K562 (cell line): ENCODE data around the gene SKAP1. TPM values are rescaled to one million over a fixed set of nuclear protein-coding genes. Genes with fewer than 3 reads are reported as not detected.
A peak's percentile ranks its signal among the peaks of the same experiment; 100 is the strongest.

Source experiments
- FOXM1 ChIP-seq, 2 experiments: fragments of 450-650 bp in 1 of 2; sonication (generic) in 1 of 2; formaldehyde crosslinking in 1 of 2; IDR thresholded peaks; 2 replicates each; pipeline versions ENCODE4 v1.6.1 to v1.9.0; 2017 to 2022; ENCODE audit warnings: low read depth in 2 of 2, mild to moderate bottlenecking in 2 of 2, missing genetic modification reagents in 1 of 2, moderate library complexity in 1 of 2
- MAFF ChIP-seq: IDR thresholded peaks from 2 replicates; pipeline ENCODE4 v1.6.1; 2012; ENCODE audit warnings: low read length, improper control_type of control experiment
- MCM2 ChIP-seq: fragments of 450-650 bp; IDR thresholded peaks from 2 replicates; pipeline ENCODE4 v1.6.1; 2017; ENCODE audit warnings: low read depth, mild to moderate bottlenecking
- MEF2A ChIP-seq: IDR thresholded peaks from 2 replicates; pipeline ENCODE4 v1.6.1; 2011; ENCODE audit warnings: low read depth, mild to moderate bottlenecking, low read length, moderate library complexity; ENCODE audit not compliant: control insufficient read depth
- MTA1 ChIP-seq: fragments of 450-650 bp; IDR thresholded peaks from 2 replicates; pipeline ENCODE4 v1.6.1; 2017; ENCODE audit warnings: borderline replicate concordance
- NCOA4 ChIP-seq: fragments of 450-650 bp; IDR thresholded peaks from 2 replicates; pipeline ENCODE4 v1.6.1; 2018; ENCODE audit warnings: mild to moderate bottlenecking; ENCODE audit not compliant: partially characterized antibody
- NFXL1 ChIP-seq: fragments of 450-650 bp; formaldehyde crosslinking; IDR thresholded peaks from 2 replicates; pipeline ENCODE4 v1.4.0; 2021; ENCODE audit warnings: mild to moderate bottlenecking
- POLR2AphosphoS5 ChIP-seq: IDR thresholded peaks from 2 replicates; pipeline ENCODE4 v1.6.1; 2011; ENCODE audit warnings: mild to moderate bottlenecking, low read depth, low read length, moderate library complexity; ENCODE audit not compliant: control insufficient read depth, insufficient read depth
- RCOR1 ChIP-seq, 2 experiments: IDR thresholded peaks; 2 replicates each; pipeline ENCODE4 v1.6.1; 2012; ENCODE audit warnings: low read depth in 2 of 2, low read length in 2 of 2, borderline replicate concordance in 1 of 2, improper control_type of control experiment in 1 of 2
- SIN3B ChIP-seq: fragments of 450-650 bp; IDR thresholded peaks from 2 replicates; pipeline ENCODE4 v1.6.1; 2017; ENCODE audit warnings: low read depth, mild to moderate bottlenecking, moderate library complexity
- SOX6 ChIP-seq: fragments of 450-650 bp; IDR thresholded peaks from 2 replicates; pipeline ENCODE4 v1.6.1; 2014; ENCODE audit warnings: mild to moderate bottlenecking
- TCF7L2 ChIP-seq: fragments of 150-350 bp; IDR thresholded peaks from 2 replicates; pipeline ENCODE4 v1.6.1; 2016; ENCODE audit warnings: low read depth, mild to moderate bottlenecking, low read length, moderate library complexity
- TOE1 ChIP-seq, 2 experiments: fragments of 450-650 bp in 1 of 2; sonication (generic) in 1 of 2; formaldehyde crosslinking in 1 of 2; IDR thresholded peaks; 2 replicates each; pipeline versions ENCODE4 v1.7.1 to v1.8.0; 2016 to 2022; ENCODE audit warnings: borderline replicate concordance in 2 of 2, mild to moderate bottlenecking in 2 of 2, antibody characterized with exemption in 1 of 2, inconsistent platforms in 1 of 2, low read depth in 1 of 2, missing genetic modification reagents in 1 of 2, moderate library complexity in 1 of 2
- ZC3H11A ChIP-seq: IDR thresholded peaks from 2 replicates; pipeline ENCODE4 v1.6.1; 2012; ENCODE audit warnings: low read depth, low read length, improper control_type of control experiment
- ZNF282 ChIP-seq: sonication (generic); formaldehyde crosslinking; IDR thresholded peaks from 2 replicates; pipeline ENCODE4 v1.8.1; 2023; ENCODE audit warnings: missing genetic modification reagents
- polyA plus RNA-seq, 8 experiments: library from polyadenylated mRNA; depleted of rRNA in 4 of 8; stranded (reverse) in 5 of 8; unstranded in 3 of 8; fragments of >200 nt; fragmentation: Nextera tagmentation in 2 of 8; fragmentation: Illumina TruSeq in 1 of 8; extraction: Ambion mirVana in 2 of 8; extraction: Trizol in 1 of 8; gene quantifications; 2 replicates each; pipeline versions ENCODE4 v1.2.1 to v1.2.3, GENCODE V29; 2011 to 2014; ENCODE audit warnings: inconsistent platforms in 1 of 8, missing spikeins in 1 of 8
- total RNA-seq, 7 experiments: library from RNA; depleted of rRNA in 6 of 7; stranded (reverse); fragments of >200 nt in 6 of 7; fragmentation: Illumina TruSeq in 2 of 7; extraction: Trizol in 2 of 7; gene quantifications; 2 replicates each; pipeline versions ENCODE4 v1.2.1 to v1.2.3, GENCODE V29; 2011 to 2021; ENCODE audit warnings: low replicate concordance in 1 of 7
- TF ChIP-seq, protein P1 (sequence below): fragments of 250-450 bp; sonication (Bioruptor Pico); IDR thresholded peaks from 2 replicates; pipeline ENCODE4 v1.8.0; 2021; ENCODE audit warnings: borderline replicate concordance, mild to moderate bottlenecking, moderate library complexity; ENCODE audit not compliant: poor library complexity, severe bottlenecking
- TF ChIP-seq, protein P2 (sequence below): fragments of 250-450 bp; sonication (Bioruptor Pico); IDR thresholded peaks from 2 replicates; pipeline ENCODE4 v1.8.0; 2021; ENCODE audit warnings: mild to moderate bottlenecking, moderate library complexity
- TF ChIP-seq, protein P3 (sequence below), 2 experiments: IDR thresholded peaks; 2 replicates each; pipeline ENCODE4 v1.6.1; 2011; ENCODE audit warnings: borderline replicate concordance in 1 of 2, control low read depth in 1 of 2, low read depth in 1 of 2, low read length in 1 of 2, mild to moderate bottlenecking in 1 of 2, mixed read lengths in 1 of 2, moderate library complexity in 1 of 2; ENCODE audit not compliant: insufficient read depth in 1 of 2, insufficient read length in 1 of 2, poor library complexity in 1 of 2, severe bottlenecking in 1 of 2; ENCODE audit errors: extremely low read depth in 1 of 2
- TF ChIP-seq, protein P4 (sequence below), 2 experiments: fragments of 150-350 bp in 1 of 2; IDR thresholded peaks; 2 replicates each; pipeline ENCODE4 v1.6.1; 2012 to 2016; ENCODE audit warnings: low read depth in 2 of 2, low read length in 2 of 2, mild to moderate bottlenecking in 1 of 2, moderate library complexity in 1 of 2

Gene SKAP1
- total and polyA plus RNA-seq, 9 of the 15 experiments (the other 6 are each of a cell fraction or from before 2014, with no cell fraction given), result 0.06 to 0.80 (median 0.10) TPM; not detected in 4

DNA sequence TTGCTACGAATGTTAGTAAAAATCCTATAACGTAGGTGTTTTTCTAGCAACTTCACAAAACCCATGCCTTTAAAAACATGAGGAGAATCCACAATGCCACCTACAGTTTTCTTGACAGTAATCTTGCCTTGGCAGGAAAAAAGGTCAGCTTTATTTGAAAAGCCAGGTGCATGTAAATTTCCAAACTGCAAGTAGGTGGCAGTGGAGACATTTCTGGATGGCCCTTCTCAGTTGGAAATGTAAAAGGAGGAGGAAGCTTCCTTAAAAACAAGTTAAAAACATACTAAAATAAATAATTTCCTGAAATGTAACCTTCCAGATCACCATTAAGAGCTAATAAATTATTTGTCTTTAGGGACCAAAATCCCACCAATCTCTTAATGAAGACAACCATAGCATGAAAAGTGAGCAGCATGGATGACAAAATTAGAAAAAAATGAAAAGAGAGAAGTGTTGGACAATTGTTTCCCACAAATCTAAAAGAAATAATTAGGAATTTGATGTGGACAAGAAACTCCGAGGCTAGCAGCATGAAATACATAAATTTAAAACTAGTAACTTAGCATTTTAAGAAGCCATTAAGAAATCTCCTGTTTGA lies 170.2 kb downstream of the SKAP1 start (continued):
- TF ChIP-seq, protein P1, sequence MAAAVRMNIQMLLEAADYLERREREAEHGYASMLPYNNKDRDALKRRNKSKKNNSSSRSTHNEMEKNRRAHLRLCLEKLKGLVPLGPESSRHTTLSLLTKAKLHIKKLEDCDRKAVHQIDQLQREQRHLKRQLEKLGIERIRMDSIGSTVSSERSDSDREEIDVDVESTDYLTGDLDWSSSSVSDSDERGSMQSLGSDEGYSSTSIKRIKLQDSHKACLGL (CRISPR knock-in tag), result no peak
- TF ChIP-seq NCOA4 (no peak), TOE1 (IDR thresholded peaks at IDR 0.05; ENCODE audit: borderline replicate concordance) (no peak), TOE1 (CRISPR knock-in tag; IDR thresholded peaks at IDR 0.05; ENCODE audit: borderline replicate concordance, low read depth) (no peak), FOXM1 (IDR thresholded peaks at IDR 0.05; ENCODE audit: low read depth) (0 out of 2 replicates have a peak, but pooled peaks have one; percentile 18), FOXM1 (CRISPR knock-in tag; IDR thresholded peaks at IDR 0.05; ENCODE audit: low read depth) (no peak), POLR2AphosphoS5 (no peak), MAFF (no peak), ZC3H11A (no peak), NFXL1 (CRISPR knock-in tag) (no peak), SIN3B (0 out of 2 replicates have a peak, but pooled peaks have one; percentile 27), MEF2A (no peak), SOX6 (no peak), ZNF282 (CRISPR knock-in tag) (no peak), MTA1 (no peak), MCM2 (no peak), TCF7L2 (no peak), RCOR1 (IDR thresholded peaks at IDR 0.05; ENCODE audit: borderline replicate concordance in 1 of 2, low read depth in 2 of 2, low read length in 2 of 2) (0 out of 4 replicates have a peak, but pooled peaks of 1 of the 2 experiments have one; percentile 30)
- TF ChIP-seq, protein P2, sequence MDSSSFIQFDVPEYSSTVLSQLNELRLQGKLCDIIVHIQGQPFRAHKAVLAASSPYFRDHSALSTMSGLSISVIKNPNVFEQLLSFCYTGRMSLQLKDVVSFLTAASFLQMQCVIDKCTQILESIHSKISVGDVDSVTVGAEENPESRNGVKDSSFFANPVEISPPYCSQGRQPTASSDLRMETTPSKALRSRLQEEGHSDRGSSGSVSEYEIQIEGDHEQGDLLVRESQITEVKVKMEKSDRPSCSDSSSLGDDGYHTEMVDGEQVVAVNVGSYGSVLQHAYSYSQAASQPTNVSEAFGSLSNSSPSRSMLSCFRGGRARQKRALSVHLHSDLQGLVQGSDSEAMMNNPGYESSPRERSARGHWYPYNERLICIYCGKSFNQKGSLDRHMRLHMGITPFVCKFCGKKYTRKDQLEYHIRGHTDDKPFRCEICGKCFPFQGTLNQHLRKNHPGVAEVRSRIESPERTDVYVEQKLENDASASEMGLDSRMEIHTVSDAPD (CRISPR knock-in tag), result no peak
- TF ChIP-seq, protein P3, sequence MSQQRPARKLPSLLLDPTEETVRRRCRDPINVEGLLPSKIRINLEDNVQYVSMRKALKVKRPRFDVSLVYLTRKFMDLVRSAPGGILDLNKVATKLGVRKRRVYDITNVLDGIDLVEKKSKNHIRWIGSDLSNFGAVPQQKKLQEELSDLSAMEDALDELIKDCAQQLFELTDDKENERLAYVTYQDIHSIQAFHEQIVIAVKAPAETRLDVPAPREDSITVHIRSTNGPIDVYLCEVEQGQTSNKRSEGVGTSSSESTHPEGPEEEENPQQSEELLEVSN (IDR thresholded peaks at IDR 0.05; ENCODE audit: borderline replicate concordance in 1 of 2, extremely low read depth in 1 of 2, insufficient read depth in 1 of 2, insufficient read length in 1 of 2, low read depth in 1 of 2, low read length in 1 of 2, poor library complexity in 1 of 2, severe bottlenecking in 1 of 2), result no peak
- TF ChIP-seq, protein P4, sequence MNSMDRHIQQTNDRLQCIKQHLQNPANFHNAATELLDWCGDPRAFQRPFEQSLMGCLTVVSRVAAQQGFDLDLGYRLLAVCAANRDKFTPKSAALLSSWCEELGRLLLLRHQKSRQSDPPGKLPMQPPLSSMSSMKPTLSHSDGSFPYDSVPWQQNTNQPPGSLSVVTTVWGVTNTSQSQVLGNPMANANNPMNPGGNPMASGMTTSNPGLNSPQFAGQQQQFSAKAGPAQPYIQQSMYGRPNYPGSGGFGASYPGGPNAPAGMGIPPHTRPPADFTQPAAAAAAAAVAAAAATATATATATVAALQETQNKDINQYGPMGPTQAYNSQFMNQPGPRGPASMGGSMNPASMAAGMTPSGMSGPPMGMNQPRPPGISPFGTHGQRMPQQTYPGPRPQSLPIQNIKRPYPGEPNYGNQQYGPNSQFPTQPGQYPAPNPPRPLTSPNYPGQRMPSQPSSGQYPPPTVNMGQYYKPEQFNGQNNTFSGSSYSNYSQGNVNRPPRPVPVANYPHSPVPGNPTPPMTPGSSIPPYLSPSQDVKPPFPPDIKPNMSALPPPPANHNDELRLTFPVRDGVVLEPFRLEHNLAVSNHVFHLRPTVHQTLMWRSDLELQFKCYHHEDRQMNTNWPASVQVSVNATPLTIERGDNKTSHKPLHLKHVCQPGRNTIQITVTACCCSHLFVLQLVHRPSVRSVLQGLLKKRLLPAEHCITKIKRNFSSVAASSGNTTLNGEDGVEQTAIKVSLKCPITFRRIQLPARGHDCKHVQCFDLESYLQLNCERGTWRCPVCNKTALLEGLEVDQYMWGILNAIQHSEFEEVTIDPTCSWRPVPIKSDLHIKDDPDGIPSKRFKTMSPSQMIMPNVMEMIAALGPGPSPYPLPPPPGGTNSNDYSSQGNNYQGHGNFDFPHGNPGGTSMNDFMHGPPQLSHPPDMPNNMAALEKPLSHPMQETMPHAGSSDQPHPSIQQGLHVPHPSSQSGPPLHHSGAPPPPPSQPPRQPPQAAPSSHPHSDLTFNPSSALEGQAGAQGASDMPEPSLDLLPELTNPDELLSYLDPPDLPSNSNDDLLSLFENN (IDR thresholded peaks at IDR 0.05; ENCODE audit: low read depth in 2 of 2, low read length in 2 of 2), result no peak
